ENCODE data around the gene SELENOW. TPM values are rescaled to one million over a fixed set of nuclear protein-coding genes. Genes with fewer than 3 reads are reported as not detected.

Gene SELENOW
- total and polyA plus RNA-seq, 4 donors, result 28.2 to 102 (median 67.4) TPM

- TF ChIP-seq REST (IDR thresholded peaks at IDR 0.05) (no peak), HNF4G (IDR thresholded peaks at IDR 0.05) (no peak), YY1 (IDR thresholded peaks at IDR 0.05) (no peak)
Measured at GRCh38 chr19:47767349-47767748, 11.2 kb upstream of the SELENOW start (continued).

- peaks cover 0 to 3% (median 0%) of the 10 kb centered on the region in 4 donors for H3K4me1 ChIP-seq (ENCODE audit: control insufficient read depth in 4 of 4, insufficient read depth in 4 of 4, low read length in 3 of 4)
- no peak overlapping the region for H3K27ac ChIP-seq (ENCODE audit: low read depth in 1 of 2, low read length in 2 of 2)
- no peaks in the 10 kb centered on the region for H3K9me3 ChIP-seq (ENCODE audit: control insufficient read depth in 4 of 4, low read length in 3 of 4)
- no peak for TF ChIP-seq TAF1 (conservative IDR thresholded peaks at IDR 0.05)
- no peak for TF ChIP-seq RAD21 (IDR thresholded peaks at IDR 0.05)
- no peak for TF ChIP-seq HNF4A (conservative IDR thresholded peaks at IDR 0.05)
- TF ChIP-seq GABPA (IDR thresholded peaks at IDR 0.05 in 1 of 2, conservative IDR thresholded peaks at IDR 0.05 in 1 of 2), result no peak
- no peak for TF ChIP-seq SP1 (IDR thresholded peaks at IDR 0.05)
- no peak for TF ChIP-seq FOXA2 (IDR thresholded peaks at IDR 0.05)
- no peak for TF ChIP-seq ATF3 (IDR thresholded peaks at IDR 0.05)
- TF ChIP-seq CTCF (IDR thresholded peaks at IDR 0.05; ENCODE audit: low read depth, low read length, missing input control), result no peak
- no peak for TF ChIP-seq MAX (IDR thresholded peaks at IDR 0.05)
- no peak for TF ChIP-seq REST (IDR thresholded peaks at IDR 0.05)
- TF ChIP-seq EGR1 (IDR thresholded peaks at IDR 0.05; ENCODE audit: low read depth in 2 of 2), result no peak
- TF ChIP-seq RXRA (IDR thresholded peaks at IDR 0.05), result no peak
- TF ChIP-seq HNF4G (IDR thresholded peaks at IDR 0.05), result no peak
- no peak for TF ChIP-seq YY1 (IDR thresholded peaks at IDR 0.05)
- TF ChIP-seq JUND (IDR thresholded peaks at IDR 0.05), result no peak
- TF ChIP-seq NR2F2 (IDR thresholded peaks at IDR 0.05), result no peak
- no peak for TF ChIP-seq FOXA1 (IDR thresholded peaks at IDR 0.05)
- no peak for TF ChIP-seq ZBTB33 (IDR thresholded peaks at IDR 0.05)
- peaks cover 0 to 1% (median 0%) of the 10 kb centered on the region in 4 donors for H3K36me3 ChIP-seq (ENCODE audit: control insufficient read depth in 4 of 4, insufficient read depth in 3 of 4, low read depth in 1 of 4, low read length in 3 of 4)
- H3K9ac ChIP-seq (ENCODE audit: low read depth in 1 of 2, low read length in 2 of 2), result no peak overlapping the region
- no peak for DNase-seq (ENCODE audit: low spot score)
- no peaks in the 10 kb centered on the region for H3K27me3 ChIP-seq (ENCODE audit: control insufficient read depth in 4 of 4, insufficient read depth in 4 of 4, low read length in 3 of 4)
- 67% methylated on average over 2 of the region's 2 CpGs for WGBS
- H3K4me3 ChIP-seq (ENCODE audit: low read depth in 1 of 3, low read length in 3 of 3), result no peak overlapping the region
Measured at GRCh38 chr19:47768604-47769003, 9.9 kb upstream of the SELENOW start.
